ENCODE measurements around the gene ERICH3.

GRCh38 chr1:74681449-74681848 is 7.9 kb upstream of the ERICH3 start:
- TF ChIP-seq, protein P1, sequence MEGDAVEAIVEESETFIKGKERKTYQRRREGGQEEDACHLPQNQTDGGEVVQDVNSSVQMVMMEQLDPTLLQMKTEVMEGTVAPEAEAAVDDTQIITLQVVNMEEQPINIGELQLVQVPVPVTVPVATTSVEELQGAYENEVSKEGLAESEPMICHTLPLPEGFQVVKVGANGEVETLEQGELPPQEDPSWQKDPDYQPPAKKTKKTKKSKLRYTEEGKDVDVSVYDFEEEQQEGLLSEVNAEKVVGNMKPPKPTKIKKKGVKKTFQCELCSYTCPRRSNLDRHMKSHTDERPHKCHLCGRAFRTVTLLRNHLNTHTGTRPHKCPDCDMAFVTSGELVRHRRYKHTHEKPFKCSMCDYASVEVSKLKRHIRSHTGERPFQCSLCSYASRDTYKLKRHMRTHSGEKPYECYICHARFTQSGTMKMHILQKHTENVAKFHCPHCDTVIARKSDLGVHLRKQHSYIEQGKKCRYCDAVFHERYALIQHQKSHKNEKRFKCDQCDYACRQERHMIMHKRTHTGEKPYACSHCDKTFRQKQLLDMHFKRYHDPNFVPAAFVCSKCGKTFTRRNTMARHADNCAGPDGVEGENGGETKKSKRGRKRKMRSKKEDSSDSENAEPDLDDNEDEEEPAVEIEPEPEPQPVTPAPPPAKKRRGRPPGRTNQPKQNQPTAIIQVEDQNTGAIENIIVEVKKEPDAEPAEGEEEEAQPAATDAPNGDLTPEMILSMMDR (IDR thresholded peaks at IDR 0.05): no peak
- TF ChIP-seq SMC3 (IDR thresholded peaks at IDR 0.05): no peak
- no peak for TF ChIP-seq JUNB (IDR thresholded peaks at IDR 0.05)
- no peak for TF ChIP-seq ELK1 (IDR thresholded peaks at IDR 0.05; ENCODE audit: low read depth, low read length)
- no peak for TF ChIP-seq REST (IDR thresholded peaks at IDR 0.05)
- TF ChIP-seq ZC3H11A (IDR thresholded peaks at IDR 0.05): no peak
- TF ChIP-seq USF2 (IDR thresholded peaks at IDR 0.05): no peak
- TF ChIP-seq CEBPB (IDR thresholded peaks at IDR 0.05): no peak
- TF ChIP-seq EP300 (IDR thresholded peaks at IDR 0.05): no peak
- TF ChIP-seq POLR2A (IDR thresholded peaks at IDR 0.05; ENCODE audit: low read length): no peak
- no peak for TF ChIP-seq PHF8 (IDR thresholded peaks at IDR 0.05; ENCODE audit: borderline replicate concordance, low read depth)
- no peak for TF ChIP-seq KDM1A (IDR thresholded peaks at IDR 0.05; ENCODE audit: low read depth)

Measured in A549 (cell line).